IMR-90 (cell line): ENCODE data around the gene SEC14L6. TPM values are rescaled to one million over a fixed set of nuclear protein-coding genes. Genes with fewer than 3 reads are reported as not detected.
"Not testable (repeated sequence)": the region's sequence is repeated elsewhere in the genome, so short reads cannot be mapped to it uniquely, and the experiment has no call there.

Source experiments
- ATAC-seq: fragments of 200-7000 bp; cut with Tn5 transposase; 2 replicates; pipeline ENCODE4 v1.9.1; 2020; ENCODE audit warnings: low read depth, mild to moderate bottlenecking, moderate library complexity
- BruUV-seq: library from RNA; stranded (reverse); fragments of 400-500 nt; replicated peaks from 2 replicates; lab custom pipeline; 2021; lab: Mats Ljungman, UMichigan
- CTCF ChIA-PET: fragments of 300-600 bp; formaldehyde crosslinking; extraction: SDS; loops from one replicate; lab custom pipeline; 2021; ENCODE audit warnings: antibody characterized with exemption; lab: Yijun Ruan, JAX
- POLR2A ChIA-PET: fragments of 300-600 bp; sonication (Branson Sonifier 250); formaldehyde crosslinking; loops from one replicate; lab custom pipeline; 2022; ENCODE audit warnings: antibody characterized with exemption; ENCODE audit not compliant: unreplicated experiment; lab: Charles Lee
- DNase-seq: peaks from one replicate; pipeline ENCODE4 v3.0.0; 2013
- H2AFZ ChIP-seq: replicated peaks from 2 replicates; pipeline ENCODE3; 2013; ENCODE audit warnings: low read length, mild to moderate bottlenecking; ENCODE audit not compliant: poor library complexity
- H2AK5ac ChIP-seq: 2 replicates; pipeline ENCODE4 v1.6.1; 2013; ENCODE audit warnings: low read depth, low read length, inconsistent platforms
- H2AK9ac ChIP-seq: replicated peaks from 2 replicates; pipeline ENCODE3; 2013; ENCODE audit warnings: mild to moderate bottlenecking, low read depth, low read length, moderate library complexity; ENCODE audit not compliant: poor library complexity
- H2BK120ac ChIP-seq: 2 replicates; pipeline ENCODE4 v1.6.1; 2013; ENCODE audit warnings: low read depth, low read length, inconsistent platforms
- H2BK15ac ChIP-seq: 3 replicates; pipeline ENCODE4 v1.6.1; 2013; ENCODE audit warnings: low read depth, low read length, inconsistent platforms
- H2BK20ac ChIP-seq: 2 replicates; pipeline ENCODE4 v1.6.1; 2013; ENCODE audit warnings: low read depth, mild to moderate bottlenecking, inconsistent platforms, low read length, moderate library complexity
- H2BK5ac ChIP-seq: 2 replicates; pipeline ENCODE4 v1.6.1; 2013; ENCODE audit warnings: mild to moderate bottlenecking, low read depth, low read length, inconsistent platforms; ENCODE audit not compliant: poor library complexity, severe bottlenecking
- H3K14ac ChIP-seq: replicated peaks from 2 replicates; pipeline ENCODE4 v1.6.1; 2013; ENCODE audit warnings: low read depth, low read length, inconsistent platforms
- H3K18ac ChIP-seq: 2 replicates; pipeline ENCODE4 v1.6.1; 2013; ENCODE audit warnings: low read depth, low read length, control low read depth
- H3K23ac ChIP-seq: 2 replicates; pipeline ENCODE4 v1.6.1; 2013; ENCODE audit warnings: low read depth, low read length, inconsistent platforms
- H3K27ac ChIP-seq: 2 replicates; pipeline ENCODE4 v1.5.1; 2013; ENCODE audit warnings: mild to moderate bottlenecking, control low read depth, low read length; ENCODE audit not compliant: insufficient read depth
- H3K27me3 ChIP-seq: 2 replicates; pipeline ENCODE4 v1.6.1; 2013; ENCODE audit warnings: low read length; ENCODE audit not compliant: control insufficient read depth, insufficient read depth
- H3K36me3 ChIP-seq: 2 replicates; pipeline ENCODE4 v1.6.1; 2013; ENCODE audit warnings: low read length, mixed read lengths; ENCODE audit not compliant: control insufficient read depth, insufficient read depth
- H3K4ac ChIP-seq: 2 replicates; pipeline ENCODE4 v1.6.1; 2013; ENCODE audit warnings: low read depth, low read length, inconsistent platforms
- H3K4me1 ChIP-seq: 2 replicates; pipeline ENCODE4 v1.6.1; 2013; ENCODE audit warnings: low read length, mixed read lengths; ENCODE audit not compliant: control insufficient read depth, insufficient read depth
- H3K4me2 ChIP-seq: 2 replicates; pipeline ENCODE4 v1.6.1; 2013; ENCODE audit warnings: low read depth, mild to moderate bottlenecking, control low read depth, low read length, moderate library complexity
- H3K4me3 ChIP-seq: 2 replicates; pipeline ENCODE4 v1.5.1; 2013; ENCODE audit warnings: low read depth, mild to moderate bottlenecking, control low read depth, low read length, moderate library complexity; ENCODE audit not compliant: insufficient read depth
- H3K56ac ChIP-seq: 2 replicates; pipeline ENCODE4 v1.6.1; 2013; ENCODE audit warnings: low read length, inconsistent platforms; ENCODE audit not compliant: insufficient read depth; ENCODE audit errors: extremely low read depth
- H3K79me1 ChIP-seq, 2 experiments: 2 replicates each; pipeline ENCODE4 v1.6.1; 2013; ENCODE audit warnings: low read length in 2 of 2, inconsistent platforms in 1 of 2, low read depth in 1 of 2
- H3K9ac ChIP-seq: 2 replicates; pipeline ENCODE4 v1.6.1; 2013; ENCODE audit warnings: low read depth, low read length, control low read depth
- H3K9me1 ChIP-seq: 2 replicates; pipeline ENCODE4 v1.6.1; 2013; ENCODE audit warnings: low read length, inconsistent platforms; ENCODE audit not compliant: insufficient read depth
- H3K9me3 ChIP-seq: 2 replicates; pipeline ENCODE4 v1.6.1; 2013; ENCODE audit warnings: low read length; ENCODE audit not compliant: control insufficient read depth, insufficient read depth
- H4K20me1 ChIP-seq: 2 replicates; pipeline ENCODE4 v1.6.1; 2013; ENCODE audit warnings: low read length, inconsistent platforms; ENCODE audit not compliant: insufficient read depth
- H4K5ac ChIP-seq: 2 replicates; pipeline ENCODE4 v1.6.1; 2013; ENCODE audit warnings: mild to moderate bottlenecking, low read depth, low read length, control low read depth
- H4K8ac ChIP-seq, 2 experiments: 2 replicates each; pipeline ENCODE4 v1.6.1; 2013; ENCODE audit warnings: low read depth in 2 of 2, low read length in 2 of 2, control low read depth in 1 of 2, inconsistent platforms in 1 of 2
- H4K91ac ChIP-seq: 2 replicates; pipeline ENCODE4 v1.6.1; 2013; ENCODE audit warnings: low read depth, low read length, inconsistent platforms; ENCODE audit not compliant: insufficient read depth
- NFE2L2 ChIP-seq: fragments of 150-350 bp; IDR thresholded peaks from 2 replicates; pipeline ENCODE4 v1.6.1; 2016; ENCODE audit warnings: low read depth, mild to moderate bottlenecking, low read length
- WGBS, 2 experiments: methylation state at CpG; one replicate each; pipeline versions ENCODE4 v1.1.5 to v1.1.7; 2013; ENCODE audit warnings: missing lambda C conversion rate in 2 of 2; ENCODE audit not compliant: insufficient read length in 1 of 2; ENCODE audit errors: extremely low coverage in 2 of 2; 5-methylcytosine and 5-hydroxymethylcytosine counted together
- dilution Hi-C: fragments of 300-500 bp; cut with HindIII; formaldehyde crosslinking; loops from one replicate; pipeline ENCODE4 v1.14.3; 2018; ENCODE audit warnings: low sequenced_read_pairs; ENCODE audit not compliant: unreplicated experiment
- in situ Hi-C: fragments of 300-500 bp; cut with MboI; formaldehyde crosslinking; loops from 3 replicates; pipeline ENCODE4 v1.14.3; 2019; ENCODE audit warnings: low sequenced_read_pairs, inconsistent platforms, mixed read lengths
- intact Hi-C: fragments of 100-400 bp; cut with micrococcal nuclease; formaldehyde crosslinking; loops from 2 replicates; pipeline ENCODE4 v1.10.0; 2022
- polyA plus RNA-seq, 3 experiments: library from polyadenylated mRNA; depleted of rRNA; stranded (reverse); fragments of >200 nt; gene quantifications; 2 replicates each; pipeline ENCODE4 v1.2.3, GENCODE V29; 2012; ENCODE audit warnings: low replicate concordance in 1 of 3
- total RNA-seq: library from RNA; depleted of rRNA; stranded (reverse); fragments of >200 nt; gene quantifications from 2 replicates; pipeline ENCODE4 v1.2.3, GENCODE V29; 2012

The SEC14L6 gene
- total and polyA plus RNA-seq, 2 of the 4 experiments (the other 2 are of a cell fraction) = 0.09 TPM; not detected in 1

DNA sequence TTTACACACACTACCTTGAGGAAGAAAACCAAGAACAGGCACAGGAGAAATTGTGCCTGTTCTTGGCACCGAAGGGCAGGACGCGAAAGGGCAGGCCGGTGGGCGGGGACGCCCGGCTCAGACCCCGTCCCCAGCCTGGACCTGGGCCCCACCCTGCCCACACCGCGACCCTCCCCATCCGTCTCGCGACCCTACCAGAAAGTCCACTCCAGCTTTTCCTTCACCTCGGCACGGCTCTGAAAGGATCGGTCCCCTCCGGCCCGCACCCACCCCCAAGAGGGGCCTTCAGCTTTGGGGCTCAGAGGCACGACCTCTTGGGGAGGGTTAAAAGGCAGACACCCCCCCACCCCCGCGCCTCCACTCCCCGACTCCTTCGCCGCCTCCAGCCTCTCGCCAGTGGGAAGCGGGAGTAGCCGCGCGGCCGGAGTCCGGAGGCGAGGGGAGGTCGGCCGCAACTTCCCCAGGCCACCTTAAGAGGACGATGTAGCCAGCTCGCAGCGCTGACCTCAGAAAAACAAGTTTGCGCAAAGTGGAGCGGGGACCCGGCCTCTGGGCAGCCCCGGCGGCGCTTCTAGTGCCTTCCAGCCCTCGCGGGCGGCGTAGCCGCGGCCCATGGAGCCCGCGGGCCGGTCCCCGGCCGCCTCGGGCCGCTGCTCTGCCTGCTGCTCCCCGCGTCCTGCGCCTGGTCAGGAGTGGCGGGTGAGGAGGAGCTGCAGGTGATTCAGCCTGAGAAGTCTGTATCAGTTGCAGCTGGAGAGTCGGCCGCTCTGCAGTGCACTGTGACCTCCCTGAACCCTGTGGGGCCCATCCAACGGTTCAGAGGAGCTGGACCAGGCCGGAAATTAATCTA lies 4.4 kb downstream of the SEC14L6 start (continued):
- no peak for TF ChIP-seq NFE2L2

DNA sequence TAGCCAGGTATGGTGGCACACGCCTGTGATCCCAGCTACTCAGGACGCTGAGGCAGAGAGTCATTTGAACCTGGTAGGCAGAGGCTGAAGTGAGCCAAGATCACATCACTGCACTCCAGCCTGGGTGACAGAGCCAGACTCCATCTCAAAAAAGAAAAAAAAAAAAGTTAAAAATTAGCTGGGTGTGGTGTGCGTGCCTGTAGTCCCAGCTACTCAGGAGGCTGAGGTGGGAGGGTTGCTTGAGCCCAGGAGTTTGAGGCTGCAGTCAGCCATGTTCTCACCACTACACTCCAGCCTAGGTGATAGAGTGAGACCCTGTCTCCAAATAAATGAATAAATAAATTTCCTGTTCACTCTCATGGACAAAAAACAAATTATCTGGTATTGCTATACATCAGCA lies 5.0 kb downstream of the SEC14L6 start:
- H3K9ac ChIP-seq, in situ Hi-C loops, H4K5ac ChIP-seq, H2BK5ac ChIP-seq, BruUV-seq, H2AK5ac ChIP-seq, H3K9me1 ChIP-seq, H3K18ac ChIP-seq, H3K79me1 ChIP-seq, H3K27ac ChIP-seq, H3K4ac ChIP-seq, H3K9me3 ChIP-seq, H4K91ac ChIP-seq, H3K14ac ChIP-seq, ATAC-seq, H4K20me1 ChIP-seq, H2BK15ac ChIP-seq, H3K4me2 ChIP-seq, H3K23ac ChIP-seq, H3K4me3 ChIP-seq, H2BK20ac ChIP-seq, H2AFZ ChIP-seq, H3K56ac ChIP-seq, H2AK9ac ChIP-seq, H3K36me3 ChIP-seq, DNase-seq, CTCF ChIA-PET, H2BK120ac ChIP-seq, H3K4me1 ChIP-seq, dilution Hi-C loops, H4K8ac ChIP-seq: not testable (repeated sequence)
- intact Hi-C loops = loop anchor here (1.0 kb wide), 1 partner anchor 23 kb away; no protein-coding TSS in a partner anchor
- POLR2A ChIA-PET = interaction anchor here (0.6 kb wide), 1 partner anchor 10 kb away, joined by 4 read pairs; no protein-coding TSS in a partner anchor
- WGBS, 2 experiments = no CpG with 5 or more reads among the region's 3 CpGs
- peaks cover 35% of the 10 kb centered on the region for H3K27me3 ChIP-seq
